HCT116 (cell line): ENCODE data around the gene TRIP10.

Experiments
- CEBPB ChIP-seq: IDR thresholded peaks from 2 replicates; pipeline ENCODE4 v1.6.1; 2012; ENCODE audit warnings: low read depth
- CTCF ChIP-seq, 3 experiments: fragments of 200-600 bp in 1 of 3; sonication (generic) in 1 of 3; IDR thresholded peaks in 2 of 3; conservative IDR thresholded peaks in 1 of 3; 2 replicates each; pipeline ENCODE4 v1.5.1; 2012 to 2017; ENCODE audit warnings: low read depth in 2 of 3, low read length in 2 of 3, antibody characterized with exemption in 1 of 3, borderline replicate concordance in 1 of 3, control low read depth in 1 of 3, mild to moderate bottlenecking in 1 of 3, mixed read lengths in 1 of 3, mixed run types in 1 of 3, moderate library complexity in 1 of 3; ENCODE audit not compliant: insufficient read depth in 1 of 3
- EZH2 ChIP-seq: fragments of 200-600 bp; sonication (generic); IDR thresholded peaks from 2 replicates; pipeline ENCODE4 v1.6.1; 2017; ENCODE audit warnings: antibody characterized with exemption, mixed run types
- EZH2phosphoT487 ChIP-seq: fragments of 200-600 bp; IDR thresholded peaks from 2 replicates; pipeline ENCODE4 v1.6.1; 2018; ENCODE audit warnings: antibody characterized with exemption, borderline replicate concordance
- MAX ChIP-seq: IDR thresholded peaks from 2 replicates; pipeline ENCODE4 v1.6.1; 2012
- POLR2A ChIP-seq: IDR thresholded peaks from 2 replicates; pipeline ENCODE4 v1.7.0; 2011; ENCODE audit warnings: borderline replicate concordance; ENCODE audit not compliant: insufficient read depth, insufficient read length; ENCODE audit errors: extremely low read depth
- POLR2AphosphoS5 ChIP-seq: IDR thresholded peaks from 2 replicates; pipeline ENCODE4 v1.6.1; 2011; ENCODE audit warnings: mild to moderate bottlenecking, low read depth, low read length, moderate library complexity
- RAD21 ChIP-seq: IDR thresholded peaks from 2 replicates; pipeline ENCODE4 v1.6.1; 2012; ENCODE audit warnings: low read depth, mild to moderate bottlenecking
- REST ChIP-seq: IDR thresholded peaks from 2 replicates; pipeline ENCODE4 v1.6.1; 2012; ENCODE audit warnings: low read depth
- SP1 ChIP-seq: IDR thresholded peaks from 2 replicates; pipeline ENCODE4 v1.6.1; 2012; ENCODE audit warnings: low read depth
- SRF ChIP-seq: IDR thresholded peaks from 2 replicates; pipeline ENCODE4 v1.6.1; 2012; ENCODE audit warnings: low read depth
- TCF7L2 ChIP-seq: IDR thresholded peaks from 2 replicates; pipeline ENCODE4 v1.7.0; 2011; ENCODE audit warnings: borderline replicate concordance, inconsistent platforms; ENCODE audit not compliant: insufficient read depth, insufficient read length; ENCODE audit errors: extremely low read depth
- YY1 ChIP-seq: IDR thresholded peaks from 2 replicates; pipeline ENCODE4 v1.6.1; 2011; ENCODE audit warnings: low read length, low read depth, moderate library complexity, mild to moderate bottlenecking; ENCODE audit not compliant: insufficient replicate concordance; ENCODE audit errors: extremely low read depth

- no peak for TF ChIP-seq EZH2
- no peak for TF ChIP-seq CTCF (IDR thresholded peaks at IDR 0.05 in 2 of 3, conservative IDR thresholded peaks at IDR 0.05 in 1 of 3; ENCODE audit: borderline replicate concordance in 1 of 3, insufficient read depth in 1 of 3, low read depth in 2 of 3, low read length in 2 of 3)
- no peak for TF ChIP-seq CEBPB
- no peak for TF ChIP-seq EZH2phosphoT487
- no peak for TF ChIP-seq SRF
- no peak for TF ChIP-seq RAD21
- no peak for TF ChIP-seq POLR2AphosphoS5
- TF ChIP-seq MAX: no peak
- no peak for TF ChIP-seq POLR2A
- TF ChIP-seq REST: no peak
- no peak for TF ChIP-seq SP1
- no peak for TF ChIP-seq TCF7L2
- TF ChIP-seq YY1: no peak
Measured at GRCh38 chr19:6729573-6730152, 9.8 kb upstream of the TRIP10 start.
